Testis (tissue), 3 donors: ENCODE data around the gene MSI2. TPM values are rescaled to one million over a fixed set of nuclear protein-coding genes. Genes with fewer than 3 reads are reported as not detected.

Experiments used
- DNase-seq: peaks from one replicate; pipeline ENCODE4 v3.0.0-alpha.2; 2019
- H3K27ac ChIP-seq, 2 donors: fragments of 200-600 bp; sonication (generic); one replicate each; pipeline ENCODE4 v1.5.1; 2019
- H3K27me3 ChIP-seq: fragments of 200-600 bp; sonication (generic); one replicate; pipeline ENCODE4 v1.5.1; 2019
- H3K36me3 ChIP-seq: fragments of 200-600 bp; sonication (generic); one replicate; pipeline ENCODE4 v1.5.1; 2017; ENCODE audit warnings: low read depth; ENCODE audit errors: missing control alignments
- H3K4me1 ChIP-seq: fragments of 200-600 bp; sonication (generic); one replicate; pipeline ENCODE4 v1.5.1; 2019
- H3K4me3 ChIP-seq, 2 donors: fragments of 200-600 bp; sonication (generic); one replicate each; pipeline ENCODE4 v1.5.1; 2017 to 2019
- H3K9me3 ChIP-seq: fragments of 200-600 bp; sonication (generic); one replicate; pipeline ENCODE4 v1.5.1; 2017
- POLR2A ChIP-seq: fragments of 450-650 bp; IDR thresholded peaks from one replicate; pipeline ENCODE4 v1.6.1; 2017; ENCODE audit warnings: antibody characterized with exemption, mild to moderate bottlenecking, moderate library complexity
- WGBS, 2 donors: methylation state at CpG; one replicate each; pipeline ENCODE4 v1.1.5; 2018; 5-methylcytosine and 5-hydroxymethylcytosine counted together
- intact Hi-C: fragments of 100-400 bp; cut with DNase I; formaldehyde crosslinking; loops from one replicate; pipeline ENCODE4 v1.15.1; 2023; ENCODE audit warnings: low total_unique reads
- polyA plus RNA-seq: library from polyadenylated mRNA; stranded (reverse); fragments of 350-450 nt; fragmentation: Illumina TruSeq; extraction: RNeasy Lipid Tissue Mini Kit (QIAGEN cat#74804); gene quantifications from one replicate; pipeline ENCODE4 v1.2.3, GENCODE V29; 2014; ENCODE audit warnings: low read depth, low replicate concordance; ENCODE audit not compliant: insufficient read depth
- total RNA-seq, 2 donors: library from RNA; depleted of rRNA; stranded (reverse); fragments of >200 nt; gene quantifications; one replicate each; pipeline ENCODE4 v1.2.3, GENCODE V29; 2016
- TF ChIP-seq, protein P1 (sequence below), 3 experiments: fragments of 450-650 bp in 2 of 3; fragments of 200-600 bp in 1 of 3; sonication (generic) in 1 of 3; IDR thresholded peaks; one replicate each; pipeline ENCODE4 v1.5.1; 2016 to 2019; ENCODE audit warnings: antibody characterized with exemption in 3 of 3, mild to moderate bottlenecking in 2 of 3, moderate library complexity in 1 of 3

The MSI2 gene
- total and polyA plus RNA-seq, 3 donors from 2014 or later, result 46.5 to 106 (median 76.6) TPM

DNA sequence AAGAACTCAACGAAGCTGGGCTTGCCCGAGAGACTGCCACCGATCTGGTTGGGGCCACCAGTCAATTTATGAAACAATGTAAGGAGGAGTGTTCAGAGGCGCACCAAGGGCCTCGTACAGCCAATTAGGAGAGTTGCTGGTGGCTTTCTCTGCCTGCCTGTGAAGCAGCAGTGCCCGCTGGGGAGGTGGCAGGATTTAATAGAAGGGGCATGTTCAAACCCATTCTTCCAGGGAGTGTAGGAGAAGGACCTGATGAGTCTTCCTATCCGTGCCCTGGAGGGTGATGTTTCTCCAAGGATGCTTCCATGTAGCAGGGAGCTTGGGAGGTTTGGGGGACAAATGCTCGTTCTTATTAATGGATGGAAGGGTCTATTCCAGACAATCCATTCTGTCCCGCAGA is 310.4 kb downstream of the MSI2 start:
- no peak for TF ChIP-seq POLR2A
- TF ChIP-seq, protein P1, sequence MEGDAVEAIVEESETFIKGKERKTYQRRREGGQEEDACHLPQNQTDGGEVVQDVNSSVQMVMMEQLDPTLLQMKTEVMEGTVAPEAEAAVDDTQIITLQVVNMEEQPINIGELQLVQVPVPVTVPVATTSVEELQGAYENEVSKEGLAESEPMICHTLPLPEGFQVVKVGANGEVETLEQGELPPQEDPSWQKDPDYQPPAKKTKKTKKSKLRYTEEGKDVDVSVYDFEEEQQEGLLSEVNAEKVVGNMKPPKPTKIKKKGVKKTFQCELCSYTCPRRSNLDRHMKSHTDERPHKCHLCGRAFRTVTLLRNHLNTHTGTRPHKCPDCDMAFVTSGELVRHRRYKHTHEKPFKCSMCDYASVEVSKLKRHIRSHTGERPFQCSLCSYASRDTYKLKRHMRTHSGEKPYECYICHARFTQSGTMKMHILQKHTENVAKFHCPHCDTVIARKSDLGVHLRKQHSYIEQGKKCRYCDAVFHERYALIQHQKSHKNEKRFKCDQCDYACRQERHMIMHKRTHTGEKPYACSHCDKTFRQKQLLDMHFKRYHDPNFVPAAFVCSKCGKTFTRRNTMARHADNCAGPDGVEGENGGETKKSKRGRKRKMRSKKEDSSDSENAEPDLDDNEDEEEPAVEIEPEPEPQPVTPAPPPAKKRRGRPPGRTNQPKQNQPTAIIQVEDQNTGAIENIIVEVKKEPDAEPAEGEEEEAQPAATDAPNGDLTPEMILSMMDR (IDR thresholded peaks at IDR 0.05), result no peak
- intact Hi-C loops, result no loop called here

DNA sequence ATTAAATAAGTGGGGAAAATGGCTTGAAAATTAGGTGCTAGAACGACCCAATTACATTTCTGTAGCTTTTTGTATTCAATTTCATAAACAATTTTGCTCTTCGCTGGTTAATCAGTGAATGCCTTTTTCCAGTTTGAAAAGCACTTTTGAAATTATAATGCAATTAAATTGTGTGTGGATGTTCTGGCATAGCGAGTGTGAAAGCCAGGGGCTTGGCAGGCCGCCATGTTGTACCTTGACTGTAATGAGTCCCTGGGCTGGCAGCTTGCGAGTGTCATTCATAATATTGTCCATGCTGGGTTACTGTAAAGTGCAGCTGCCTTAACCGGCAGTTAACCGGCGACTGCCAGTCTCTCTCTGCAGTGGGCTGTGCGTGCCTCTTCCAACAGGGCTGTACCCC is 310.9 kb downstream of the MSI2 start:
- Histone ChIP-seq H3K9me3 (no peaks in the 10 kb centered on the region), H3K4me3 (no peak overlapping the region), H3K27me3 (no peaks in the 10 kb centered on the region), H3K36me3 (no peaks in the 10 kb centered on the region), H3K4me1 (no peaks in the 10 kb centered on the region), H3K27ac (no peak overlapping the region)
- TF ChIP-seq POLR2A, result no peak
- TF ChIP-seq, protein P1 (IDR thresholded peaks at IDR 0.05), result no peak
- 92 to 93% methylated on average over 5 to 9 of the region's 9 CpGs for WGBS, 2 donors
- no peak for DNase-seq
- intact Hi-C loops, result no loop called here

More for the DNA sequence above, 310.4 kb downstream of the MSI2 start:
- Histone ChIP-seq H3K27ac (no peak overlapping the region), H3K9me3 (no peaks in the 10 kb centered on the region), H3K36me3 (no peaks in the 10 kb centered on the region), H3K4me3 (no peak overlapping the region), H3K4me1 (no peaks in the 10 kb centered on the region), H3K27me3 (no peaks in the 10 kb centered on the region)
- WGBS, 2 donors, result 94 to 95% methylated on average over 9 of the region's 9 CpGs
- no peak for DNase-seq

DNA sequence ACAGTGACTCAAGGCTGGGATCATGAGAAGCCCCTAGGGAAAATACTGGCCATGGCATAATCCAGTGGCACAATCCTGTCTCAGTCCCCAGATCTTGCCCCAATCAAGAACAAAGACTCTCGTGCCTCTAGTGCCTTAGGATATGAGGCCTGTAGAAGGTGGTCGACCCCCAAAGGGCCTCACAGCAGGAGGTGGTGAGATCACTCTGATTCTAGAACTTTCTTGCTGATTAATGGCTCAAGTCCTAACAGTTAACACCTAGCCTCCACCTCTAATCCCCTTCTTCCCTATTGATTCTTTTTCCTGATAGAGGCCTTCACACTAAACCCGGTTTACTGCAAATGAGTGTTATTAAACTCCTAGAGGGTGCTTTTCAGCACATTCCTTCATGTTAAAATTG is 312.0 kb downstream of the MSI2 start:
- Histone ChIP-seq H3K4me3 (no peak overlapping the region), H3K27ac (no peak overlapping the region), H3K9me3 (no peaks in the 10 kb centered on the region), H3K4me1 (no peaks in the 10 kb centered on the region), H3K36me3 (no peaks in the 10 kb centered on the region), H3K27me3 (no peaks in the 10 kb centered on the region)
- TF ChIP-seq POLR2A, result no peak
- TF ChIP-seq, protein P1 (IDR thresholded peaks at IDR 0.05), result no peak
- DNase-seq, result no peak
- 79 to 87% methylated on average over 3 of the region's 3 CpGs for WGBS, 2 donors
- intact Hi-C loops, result no loop called here

DNA sequence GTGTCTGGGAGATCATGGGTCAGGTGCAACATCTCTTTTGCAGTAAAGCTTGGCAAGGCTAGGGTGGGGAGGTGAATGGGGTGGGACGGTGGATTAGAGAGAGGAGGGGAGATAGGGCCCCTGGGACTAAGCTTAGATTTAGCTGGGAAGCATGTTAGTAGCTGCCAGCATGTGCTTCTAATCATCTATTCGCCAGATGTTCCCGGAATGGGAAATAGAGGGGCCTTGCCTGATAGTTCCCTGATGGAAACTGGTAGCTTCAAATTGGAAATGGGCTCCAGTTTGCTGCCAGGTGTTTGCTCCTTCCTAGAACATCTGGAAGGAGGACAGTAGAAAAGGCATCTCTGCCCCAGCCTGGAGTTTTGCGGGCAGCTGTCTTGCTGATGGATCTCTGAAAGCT is 312.7 kb downstream of the MSI2 start:
- H3K27me3 ChIP-seq, result no peaks in the 10 kb centered on the region
- TF ChIP-seq, protein P1 (IDR thresholded peaks at IDR 0.05), result no peak
- TF ChIP-seq POLR2A, result no peak

DNA sequence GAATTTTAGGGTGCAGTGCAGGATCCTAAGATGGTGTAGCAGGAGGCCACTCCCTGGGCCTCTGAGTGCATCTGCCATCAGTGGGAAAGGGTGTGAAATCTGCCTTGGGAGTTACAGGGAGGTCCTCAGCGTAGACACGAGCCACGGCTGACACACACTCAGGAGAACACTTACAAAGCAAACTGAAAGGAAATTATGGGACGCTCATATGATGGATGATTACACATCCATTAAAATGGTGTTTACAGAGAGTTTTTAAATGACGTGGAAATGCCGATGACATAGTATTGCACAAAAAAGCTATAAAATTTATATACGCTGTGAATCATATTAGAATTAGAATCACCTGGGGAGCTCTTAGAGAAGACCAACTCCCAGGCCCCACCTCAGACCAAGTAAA is 313.5 kb downstream of the MSI2 start:
- Histone ChIP-seq H3K27me3 (no peaks in the 10 kb centered on the region), H3K4me1 (no peaks in the 10 kb centered on the region), H3K9me3 (no peaks in the 10 kb centered on the region), H3K4me3 (no peak overlapping the region), H3K27ac (no peak overlapping the region), H3K36me3 (no peaks in the 10 kb centered on the region)
- WGBS, 2 donors, result 93 to 97% methylated on average over 7 of the region's 7 CpGs
- TF ChIP-seq, protein P1 (IDR thresholded peaks at IDR 0.05), result no peak
- no peak for TF ChIP-seq POLR2A
- intact Hi-C loops, result no loop called here
- no peak for DNase-seq

More for the DNA sequence above, 312.7 kb downstream of the MSI2 start:
- intact Hi-C loops, result no loop called here
- Histone ChIP-seq H3K4me3 (no peak overlapping the region), H3K36me3 (no peaks in the 10 kb centered on the region), H3K27ac (no peak overlapping the region), H3K4me1 (no peaks in the 10 kb centered on the region), H3K9me3 (no peaks in the 10 kb centered on the region)
- 77 to 85% methylated on average over 4 of the region's 4 CpGs for WGBS, 2 donors
- DNase-seq, result no peak
